Measurements from ENCODE around the gene COPS7A. TPM values are rescaled to one million over a fixed set of nuclear protein-coding genes. Genes with fewer than 3 reads are reported as not detected.

The COPS7A gene
- 127 and 144 TPM in 2 replicates for total RNA-seq

GRCh38 chr12:6723607-6724408, at the start of gene COPS7A:
Gene COPS7A, plus strand, starts transcription at chr12:6724046. Its CDS starts 611 bp downstream, at chr12:6724657.

GRCh38 chr12:6688999-6689882, 34.6 kb upstream of the COPS7A start, which contains the start of gene ZNF384:
Gene ZNF384, minus strand, starts transcription at chr12:6689375. Its CDS starts 9,855 bp downstream, at chr12:6679520.

GRCh38 chr12:6700646-6701051, 23.2 kb upstream of the COPS7A start, which contains the start of gene PIANP:
Gene PIANP, minus strand, starts transcription at chr12:6700815. Its CDS starts 2,754 bp downstream, at chr12:6698061.

GRCh38 chr12:6752921-6753771, 29.3 kb downstream of the COPS7A start, which contains the start of gene MLF2:
Gene MLF2, minus strand, starts transcription at chr12:6753141. Its CDS starts 807 bp downstream, at chr12:6752334.

GRCh38 chr12:6765634-6766581, 42.1 kb downstream of the COPS7A start, which contains the start of gene PTMS:
Gene PTMS, plus strand, starts transcription at chr12:6766363. Its CDS starts 343 bp downstream, at chr12:6766706.

GRCh38 chr12:6772331-6772695, 48.5 kb downstream of the COPS7A start, which contains the start of gene LAG3:
Gene LAG3, plus strand, starts transcription at chr12:6772520. Its CDS starts 333 bp downstream, at chr12:6772853.

Other genes starting within 250 kb of the COPS7A start
- gene MRPL51, start 230.8 kb upstream of the COPS7A start, total RNA-seq, result 110 and 135 TPM in 2 replicates
- gene NCAPD2, start 229.9 kb upstream of the COPS7A start, total RNA-seq, result 101 TPM in 2 replicates
- 6,392 and 8,126 TPM in 2 replicates for gene GAPDH, start 189.5 kb upstream of the COPS7A start, total RNA-seq
- 10.1 and 12.1 TPM in 2 replicates for gene IFFO1, start 168.0 kb upstream of the COPS7A start, total RNA-seq
- 23.4 and 31.7 TPM in 2 replicates for gene NOP2, start 155.8 kb upstream of the COPS7A start, total RNA-seq
- gene CHD4, start 116.7 kb upstream of the COPS7A start, total RNA-seq, result 213 and 218 TPM in 2 replicates
- gene LPAR5, start 88.1 kb upstream of the COPS7A start, total RNA-seq, result 0.86 TPM in 1 of 2 replicates, not detected in the other
- 0.18 TPM in 1 of 2 replicates, not detected in the other for gene ACRBP, start 76.6 kb upstream of the COPS7A start, total RNA-seq
- gene ING4, start 60.9 kb upstream of the COPS7A start, total RNA-seq, result 28.8 and 31.9 TPM in 2 replicates
- gene ZNF384, start 34.7 kb upstream of the COPS7A start, total RNA-seq, result 16.7 and 26.2 TPM in 2 replicates
- not detected in 2 replicates for gene PIANP, start 23.2 kb upstream of the COPS7A start, total RNA-seq
- gene MLF2, start 29.1 kb downstream of the COPS7A start, total RNA-seq, result 274 and 381 TPM in 2 replicates
- gene PTMS, start 42.3 kb downstream of the COPS7A start, total RNA-seq, result 296 and 339 TPM in 2 replicates
- gene LAG3, start 48.5 kb downstream of the COPS7A start, total RNA-seq, result under 0.01 and 0.35 TPM in 2 replicates
- under 0.01 TPM in 1 of 2 replicates, not detected in the other for gene CD4, start 65.5 kb downstream of the COPS7A start, total RNA-seq
- gene GPR162, start 97.8 kb downstream of the COPS7A start, total RNA-seq, result 1.8 and 3.2 TPM in 2 replicates
- 69.5 and 75.1 TPM in 2 replicates for gene P3H3, start 104.4 kb downstream of the COPS7A start, total RNA-seq
- 0.29 and 1.8 TPM in 2 replicates for gene GNB3, start 116.9 kb downstream of the COPS7A start, total RNA-seq
- 36.3 and 53.9 TPM in 2 replicates for gene CDCA3, start 127.2 kb downstream of the COPS7A start, total RNA-seq
- 89.4 and 97.7 TPM in 2 replicates for gene USP5, start 128.1 kb downstream of the COPS7A start, total RNA-seq
- gene TPI1, start 143.5 kb downstream of the COPS7A start, total RNA-seq, result 1,607 and 1,656 TPM in 2 replicates
- gene SPSB2, start 149.3 kb downstream of the COPS7A start, total RNA-seq, result 4.9 and 12.8 TPM in 2 replicates
- 13.0 and 18.8 TPM in 2 replicates for gene LRRC23, start 180.8 kb downstream of the COPS7A start, total RNA-seq
- 8.9 and 9.0 TPM in 2 replicates for gene ENO2, start 190.5 kb downstream of the COPS7A start, total RNA-seq
- 12.7 and 13.8 TPM in 2 replicates for gene ATN1, start 203.9 kb downstream of the COPS7A start, total RNA-seq
- gene RNU7-1, start 219.8 kb downstream of the COPS7A start, total RNA-seq, result not detected in 2 replicates
- gene C12orf57, start 220.0 kb downstream of the COPS7A start, total RNA-seq, result 314 and 317 TPM in 2 replicates
- gene PTPN6, start 227.3 kb downstream of the COPS7A start, total RNA-seq, result not detected in 2 replicates
- gene PHB2, start 246.6 kb downstream of the COPS7A start, total RNA-seq, result 393 and 424 TPM in 2 replicates
- 46.7 and 53.5 TPM in 2 replicates for gene EMG1, start 246.9 kb downstream of the COPS7A start, total RNA-seq

All from myometrial cell (primary cell).